A673 (cell line): ENCODE data around the gene ATE1. TPM values are rescaled to one million over a fixed set of nuclear protein-coding genes. Genes with fewer than 3 reads are reported as not detected.

ENCODE experiments used
- BruUV-seq: library from RNA; stranded (reverse); fragments of 400-500 nt; replicated peaks from 2 replicates; lab custom pipeline; 2021; lab: Mats Ljungman, UMichigan
- CTCF ChIA-PET: fragments of 300-600 bp; sonication (Branson Sonifier 250); formaldehyde crosslinking; loops from one replicate; lab custom pipeline; 2022; ENCODE audit warnings: antibody characterized with exemption; lab: Charles Lee
- POLR2A ChIA-PET: fragments of 300-600 bp; sonication (Branson Sonifier 250); formaldehyde crosslinking; loops from one replicate; lab custom pipeline; 2022; ENCODE audit warnings: antibody characterized with exemption; ENCODE audit not compliant: low non-redundant PET; lab: Charles Lee
- DNase-seq: peaks from one replicate; pipeline ENCODE4 v3.0.0-alpha.2; 2015; ENCODE audit warnings: low spot score
- H3K27ac ChIP-seq: fragments of 200-600 bp; sonication (generic); 2 replicates; pipeline ENCODE4 v1.5.1; 2016; ENCODE audit warnings: mixed run types, low read depth, mild to moderate bottlenecking, mixed read lengths, antibody characterized with exemption, low read length; ENCODE audit not compliant: poor library complexity, severe bottlenecking
- H3K27me3 ChIP-seq: fragments of 200-600 bp; sonication (generic); replicated peaks from 2 replicates; pipeline ENCODE4 v1.6.1; 2017; ENCODE audit warnings: mixed run types, low read depth, mild to moderate bottlenecking, mixed read lengths, antibody characterized with exemption, low read length; ENCODE audit not compliant: insufficient read depth, poor library complexity
- H3K36me3 ChIP-seq: fragments of 200-600 bp; sonication (generic); 2 replicates; pipeline ENCODE4 v1.6.1; 2016; ENCODE audit warnings: mixed run types, mild to moderate bottlenecking, mixed read lengths, antibody characterized with exemption, low read length; ENCODE audit not compliant: insufficient read depth, poor library complexity, severe bottlenecking
- H3K4me1 ChIP-seq: fragments of 200-600 bp; sonication (generic); 2 replicates; pipeline ENCODE4 v1.6.1; 2017; ENCODE audit warnings: mixed run types, mild to moderate bottlenecking, mixed read lengths, antibody characterized with exemption, low read length; ENCODE audit not compliant: insufficient read depth, poor library complexity, severe bottlenecking
- H3K4me3 ChIP-seq: fragments of 200-600 bp; sonication (generic); 2 replicates; pipeline ENCODE4 v1.5.1; 2016; ENCODE audit warnings: low read depth, mixed run types, mild to moderate bottlenecking, mixed read lengths, low read length; ENCODE audit not compliant: poor library complexity, severe bottlenecking
- H3K9me3 ChIP-seq: fragments of 200-600 bp; sonication (generic); 2 replicates; pipeline ENCODE4 v1.6.1; 2016; ENCODE audit warnings: mixed run types, low read depth, mild to moderate bottlenecking, mixed read lengths, antibody characterized with exemption, low read length; ENCODE audit not compliant: poor library complexity, severe bottlenecking
- CTCF ChIP-seq: fragments of 300-800, 200-600 bp; sonication (generic); conservative IDR thresholded peaks from 2 replicates; pipeline ENCODE4 v1.5.1; 2017; ENCODE audit warnings: low read depth, mild to moderate bottlenecking, antibody characterized with exemption, low read length, moderate library complexity, mixed read lengths
- EZH2 ChIP-seq: fragments of 200-600 bp; sonication (generic); IDR thresholded peaks from 2 replicates; pipeline ENCODE4 v1.6.1; 2017; ENCODE audit warnings: borderline replicate concordance, low read depth, mild to moderate bottlenecking, mixed read lengths, antibody characterized with exemption, low read length; ENCODE audit not compliant: poor library complexity, severe bottlenecking
- intact Hi-C: fragments of 100-400 bp; cut with micrococcal nuclease; formaldehyde crosslinking; loops from one replicate; pipeline ENCODE4 v1.10.0; 2022; ENCODE audit not compliant: unreplicated experiment
- total RNA-seq: library from RNA; stranded (reverse); gene quantifications from 2 replicates; pipeline ENCODE4 v1.2.3, GENCODE V29; 2021

The ATE1 gene
- total RNA-seq, 1 experiment from 2014 or later: 27.0 TPM

- Histone ChIP-seq H3K9me3 (no peaks in the 10 kb centered on the region), H3K4me3 (no peak overlapping the region), H3K27me3 (no peaks in the 10 kb centered on the region), H3K36me3 (no peaks in the 10 kb centered on the region), H3K27ac (no peak overlapping the region), H3K4me1 (peaks cover 4% of the 10 kb centered on the region)
- ChIA-PET CTCF (no interaction called here), POLR2A (no interaction called here)
- no TSS peak for BruUV-seq
- intact Hi-C loops: no loop called here
- TF ChIP-seq EZH2 (no peak), CTCF (no peak)
- DNase-seq: no peak
Measured at GRCh38 chr10:121808835-121809234, 119.0 kb downstream of the ATE1 start.

GRCh38 chr10:121804460-121804859 lies 123.4 kb downstream of the ATE1 start:
- intact Hi-C loops: no loop called here

GRCh38 chr10:121803611-121804010 lies 124.2 kb downstream of the ATE1 start:
- BruUV-seq: no TSS peak
- ChIA-PET POLR2A (no interaction called here), CTCF (no interaction called here)
- no peak overlapping the region for H3K27ac ChIP-seq
- TF ChIP-seq EZH2: no peak
- no peak for TF ChIP-seq CTCF
- H3K36me3 ChIP-seq: no peaks in the 10 kb centered on the region
- peak; percentile 15 for DNase-seq
- peaks cover 8% of the 10 kb centered on the region for H3K4me1 ChIP-seq
- no peaks in the 10 kb centered on the region for H3K9me3 ChIP-seq
- no peak overlapping the region for H3K4me3 ChIP-seq
- no peaks in the 10 kb centered on the region for H3K27me3 ChIP-seq
- intact Hi-C loops: no loop called here

More at GRCh38 chr10:121804460-121804859, 123.4 kb downstream of the ATE1 start:
- TF ChIP-seq CTCF: no peak
- no peak for TF ChIP-seq EZH2
- no peaks in the 10 kb centered on the region for H3K27me3 ChIP-seq
- no peaks in the 10 kb centered on the region for H3K36me3 ChIP-seq
- CTCF ChIA-PET: no interaction called here
- no peak overlapping the region for H3K4me3 ChIP-seq
- no TSS peak for BruUV-seq
- DNase-seq: no peak
- H3K4me1 ChIP-seq: peaks cover 8% of the 10 kb centered on the region
- H3K27ac ChIP-seq: no peak overlapping the region
- no peaks in the 10 kb centered on the region for H3K9me3 ChIP-seq
- POLR2A ChIA-PET: no interaction called here
